Activated B cell treated with CpG ODN at 0.5 μM for 24 hours (primary cell): ENCODE data around the gene PAPPA. TPM values are rescaled to one million over a fixed set of nuclear protein-coding genes. Genes with fewer than 3 reads are reported as not detected.

Experiments
- ATAC-seq: fragments of 200-7000 bp; cut with Tn5 transposase; one replicate; pipeline ENCODE4 v1.10.0; 2021; ENCODE audit warnings: low read depth, mild to moderate bottlenecking, moderate library complexity
- CTCF ChIA-PET: fragments of 350-600 bp; sonication (Branson Sonifier 250); formaldehyde crosslinking; loops from one replicate; lab custom pipeline; 2021; ENCODE audit warnings: antibody characterized with exemption; lab: Charles Lee
- POLR2A ChIA-PET: fragments of 350-600 bp; sonication (Branson Sonifier 250); formaldehyde crosslinking; loops from one replicate; lab custom pipeline; 2021; ENCODE audit warnings: antibody characterized with exemption; lab: Charles Lee
- DNase-seq: peaks from one replicate; pipeline ENCODE4 v3.0.0; 2022
- H3K27ac Mint-ChIP-seq: one replicate; pipeline ENCODE4 v1.8.0; 2020; ENCODE audit warnings: mixed read lengths
- H3K27me3 Mint-ChIP-seq: one replicate; pipeline ENCODE4 v1.8.0; 2021; ENCODE audit warnings: mixed read lengths
- H3K36me3 Mint-ChIP-seq: one replicate; pipeline ENCODE4 v1.8.0; 2021; ENCODE audit warnings: low read depth, mixed read lengths
- H3K4me1 Mint-ChIP-seq: one replicate; pipeline ENCODE4 v1.8.0; 2021; ENCODE audit warnings: mixed read lengths
- H3K4me3 Mint-ChIP-seq: one replicate; pipeline ENCODE4 v1.8.0; 2020; ENCODE audit warnings: mild to moderate bottlenecking, mixed read lengths
- H3K9me3 Mint-ChIP-seq: one replicate; pipeline ENCODE4 v1.8.0; 2020; ENCODE audit warnings: mixed read lengths
- intact Hi-C: fragments of 100-400 bp; cut with micrococcal nuclease; formaldehyde crosslinking; loops from one replicate; pipeline ENCODE4 v1.15.1; 2024
- total RNA-seq: library from RNA; stranded (reverse); gene quantifications from 2 replicates; pipeline ENCODE4 v1.2.3, GENCODE V29; 2022
- TF ChIP-seq, protein P1 (sequence below): fragments of 200-600 bp; IDR thresholded peaks from one replicate; pipeline ENCODE4 v1.8.0; 2022; ENCODE audit warnings: antibody characterized with exemption, mild to moderate bottlenecking

PAPPA gene
- total RNA-seq, 1 donor from 2014 or later = not detected

DNA sequence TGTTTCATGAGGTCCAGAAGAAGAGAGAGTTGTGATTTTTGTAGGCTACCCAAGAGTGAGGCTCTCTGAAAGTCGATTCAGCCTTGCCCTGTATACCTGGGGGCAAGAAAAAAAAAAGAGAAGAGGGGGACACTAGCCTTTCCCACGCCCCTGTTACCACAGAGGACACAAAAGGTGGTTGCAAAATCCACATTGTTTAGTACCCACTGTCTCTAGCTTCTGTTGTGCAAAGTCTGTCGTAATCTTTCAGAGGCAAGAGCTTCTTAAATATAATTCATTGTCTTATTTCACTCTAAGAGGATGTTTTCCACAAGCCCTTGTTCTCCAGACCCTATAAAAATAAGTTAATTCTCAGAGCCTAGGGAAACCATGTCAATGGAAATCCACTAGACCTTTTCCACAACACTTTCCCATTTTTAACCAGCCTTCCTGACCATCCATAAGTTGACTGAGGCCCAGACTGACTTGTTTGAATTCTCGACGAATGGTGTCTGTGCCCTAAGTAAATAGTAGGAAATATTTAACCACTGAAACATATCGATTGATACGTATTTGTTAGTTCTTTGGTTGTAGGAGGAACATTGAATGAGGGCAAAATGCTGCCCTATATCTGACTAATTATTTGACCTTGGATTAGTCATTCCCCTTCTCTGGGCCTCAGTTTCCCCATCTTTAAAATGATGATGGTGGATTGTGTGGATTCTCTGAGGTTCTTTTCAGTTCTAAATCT, 182.7 kb downstream of the PAPPA start:
- no peaks in the 10 kb centered on the region for H3K36me3 Mint-ChIP-seq
- TF ChIP-seq, protein P1, sequence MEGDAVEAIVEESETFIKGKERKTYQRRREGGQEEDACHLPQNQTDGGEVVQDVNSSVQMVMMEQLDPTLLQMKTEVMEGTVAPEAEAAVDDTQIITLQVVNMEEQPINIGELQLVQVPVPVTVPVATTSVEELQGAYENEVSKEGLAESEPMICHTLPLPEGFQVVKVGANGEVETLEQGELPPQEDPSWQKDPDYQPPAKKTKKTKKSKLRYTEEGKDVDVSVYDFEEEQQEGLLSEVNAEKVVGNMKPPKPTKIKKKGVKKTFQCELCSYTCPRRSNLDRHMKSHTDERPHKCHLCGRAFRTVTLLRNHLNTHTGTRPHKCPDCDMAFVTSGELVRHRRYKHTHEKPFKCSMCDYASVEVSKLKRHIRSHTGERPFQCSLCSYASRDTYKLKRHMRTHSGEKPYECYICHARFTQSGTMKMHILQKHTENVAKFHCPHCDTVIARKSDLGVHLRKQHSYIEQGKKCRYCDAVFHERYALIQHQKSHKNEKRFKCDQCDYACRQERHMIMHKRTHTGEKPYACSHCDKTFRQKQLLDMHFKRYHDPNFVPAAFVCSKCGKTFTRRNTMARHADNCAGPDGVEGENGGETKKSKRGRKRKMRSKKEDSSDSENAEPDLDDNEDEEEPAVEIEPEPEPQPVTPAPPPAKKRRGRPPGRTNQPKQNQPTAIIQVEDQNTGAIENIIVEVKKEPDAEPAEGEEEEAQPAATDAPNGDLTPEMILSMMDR = no peak
- no peak for ATAC-seq
- H3K27ac Mint-ChIP-seq = no peak overlapping the region
- ChIA-PET CTCF (no interaction called here), POLR2A (no interaction called here)
- H3K4me1 Mint-ChIP-seq = no peaks in the 10 kb centered on the region
- no peaks in the 10 kb centered on the region for H3K9me3 Mint-ChIP-seq
- no peak overlapping the region for H3K4me3 Mint-ChIP-seq
- no peak for DNase-seq
- H3K27me3 Mint-ChIP-seq = no peaks in the 10 kb centered on the region
- intact Hi-C loops = no loop called here

DNA sequence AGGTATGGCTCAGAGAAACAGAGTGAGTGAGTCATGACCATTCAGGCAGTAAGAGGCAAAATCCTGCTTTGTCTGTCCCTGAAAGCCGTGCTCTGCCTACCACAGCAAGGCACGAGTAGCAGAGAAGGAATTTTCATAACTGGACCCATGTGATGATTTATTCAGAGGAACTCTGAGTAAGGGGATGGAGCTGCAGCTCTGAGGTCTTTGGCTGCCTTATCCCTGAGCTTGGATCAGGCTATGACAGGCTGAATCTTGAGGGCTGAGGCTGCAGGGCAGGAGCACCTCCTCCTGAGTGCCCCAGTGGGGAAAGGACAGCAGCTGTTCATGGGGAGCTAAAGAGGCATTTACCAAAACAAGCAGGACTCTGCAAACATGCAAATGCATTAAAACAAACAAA, 183.4 kb downstream of the PAPPA start:
- intact Hi-C loops = no loop called here

DNA sequence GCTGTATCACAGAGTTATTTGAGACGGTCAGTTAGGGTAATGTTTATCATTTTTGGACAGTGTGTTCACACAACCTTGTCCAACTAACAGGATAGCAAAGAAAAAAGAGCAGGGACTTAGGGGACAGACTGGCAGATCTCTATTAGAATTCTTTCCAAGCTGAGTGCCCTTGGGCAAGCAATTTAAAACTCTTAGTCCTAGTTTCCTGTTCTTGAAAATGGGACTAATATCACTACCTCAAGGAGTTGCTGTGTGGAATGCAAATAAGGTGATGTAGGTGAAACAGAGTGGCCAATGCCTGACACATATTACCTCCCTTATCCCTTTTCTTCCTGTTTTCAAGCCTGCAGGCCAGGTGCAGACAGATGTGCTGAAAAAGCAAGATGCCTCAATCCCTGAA, 186.7 kb downstream of the PAPPA start:
- CTCF ChIA-PET = no interaction called here
- Mint-ChIP-seq H3K4me1 (no peaks in the 10 kb centered on the region), H3K27me3 (peaks cover 2% of the 10 kb centered on the region), H3K4me3 (no peak overlapping the region), H3K9me3 (no peaks in the 10 kb centered on the region), H3K36me3 (no peaks in the 10 kb centered on the region), H3K27ac (no peak overlapping the region)
- no peak for ATAC-seq
- no peak for DNase-seq
- TF ChIP-seq, protein P1 = no peak
- POLR2A ChIA-PET = no interaction called here
- intact Hi-C loops = no loop called here

More for the DNA sequence above, 183.4 kb downstream of the PAPPA start:
- DNase-seq (no peak), ATAC-seq (no peak)
- TF ChIP-seq, protein P1 = no peak
- CTCF ChIA-PET = no interaction called here
- H3K9me3 Mint-ChIP-seq = no peaks in the 10 kb centered on the region
- no peaks in the 10 kb centered on the region for H3K4me1 Mint-ChIP-seq
- no peaks in the 10 kb centered on the region for H3K27me3 Mint-ChIP-seq
- no peak overlapping the region for H3K4me3 Mint-ChIP-seq
- H3K27ac Mint-ChIP-seq = no peak overlapping the region
- H3K36me3 Mint-ChIP-seq = no peaks in the 10 kb centered on the region
- POLR2A ChIA-PET = no interaction called here

DNA sequence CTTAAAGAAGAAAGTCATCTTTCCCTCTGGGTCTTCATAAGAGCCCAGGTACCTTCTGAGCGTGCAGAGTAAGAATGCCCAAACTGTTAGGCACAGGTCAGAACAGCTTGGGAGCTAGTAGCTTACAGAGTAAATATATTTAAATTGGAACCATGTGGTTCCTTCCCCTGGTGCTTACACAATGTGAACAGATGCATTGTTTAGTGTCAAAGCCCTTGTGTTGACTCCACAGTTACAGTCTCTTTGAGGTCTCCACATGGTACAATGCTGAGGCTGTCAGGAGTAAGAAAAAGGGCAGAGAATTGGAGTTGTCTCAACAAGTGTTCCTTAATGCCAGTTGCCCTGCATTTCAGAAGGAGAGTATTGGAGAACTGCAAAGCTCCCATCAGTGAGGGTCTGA, 188.5 kb downstream of the PAPPA start:
- intact Hi-C loops = no loop called here
- H3K36me3 Mint-ChIP-seq = no peaks in the 10 kb centered on the region
- no peaks in the 10 kb centered on the region for H3K4me1 Mint-ChIP-seq
- ATAC-seq = no peak
- POLR2A ChIA-PET = no interaction called here
- TF ChIP-seq, protein P1 = no peak
- DNase-seq = no peak
- CTCF ChIA-PET = no interaction called here
- no peak overlapping the region for H3K4me3 Mint-ChIP-seq
- peaks cover 2% of the 10 kb centered on the region for H3K27me3 Mint-ChIP-seq
- H3K27ac Mint-ChIP-seq = no peak overlapping the region
- H3K9me3 Mint-ChIP-seq = no peaks in the 10 kb centered on the region

DNA sequence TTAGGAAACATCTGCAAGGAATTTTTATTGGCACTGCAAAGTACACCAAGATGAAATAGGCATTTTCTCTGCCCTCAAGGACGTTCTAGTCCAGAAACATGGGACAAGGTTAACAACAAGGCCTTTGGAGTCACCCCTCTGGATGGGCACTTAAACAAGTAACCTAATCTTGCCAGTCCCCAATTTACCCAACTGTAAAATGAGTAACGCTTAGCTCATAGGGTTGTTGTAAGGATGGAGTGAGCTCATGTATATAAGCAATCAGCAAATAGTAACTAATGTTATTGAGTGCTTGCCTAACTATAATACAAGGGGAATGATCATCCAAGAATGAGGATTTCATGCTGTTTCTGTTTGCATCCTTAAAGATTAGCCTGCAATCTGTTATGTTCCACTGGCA, 189.3 kb downstream of the PAPPA start:
- ATAC-seq (no peak), DNase-seq (no peak)
- intact Hi-C loops = no loop called here
- Mint-ChIP-seq H3K4me3 (no peak overlapping the region), H3K27me3 (peaks cover 2% of the 10 kb centered on the region), H3K9me3 (no peaks in the 10 kb centered on the region), H3K36me3 (no peaks in the 10 kb centered on the region), H3K4me1 (no peaks in the 10 kb centered on the region), H3K27ac (no peak overlapping the region)
- TF ChIP-seq, protein P1 = no peak
- POLR2A ChIA-PET = no interaction called here
- CTCF ChIA-PET = no interaction called here
